ENCODE measurements around the gene KBTBD8. TPM values are rescaled to one million over a fixed set of nuclear protein-coding genes. Genes with fewer than 3 reads are reported as not detected.

Gene KBTBD8
- total RNA-seq, 4 donors from 2014 or later: 1.1 to 8.0 (median 1.6) TPM

- no peak for ATAC-seq
- in situ Hi-C loops (cut with MboI; ENCODE audit: low sequenced_read_pairs in 4 of 4): no loop called here
- no peaks in the 10 kb centered on the region for H3K36me3 ChIP-seq
- H3K9me3 ChIP-seq: no peaks in the 10 kb centered on the region
- intact Hi-C loops (cut with DNase I; ENCODE audit: low total_unique reads): no loop called here
- no peaks in the 10 kb centered on the region for H3K4me1 ChIP-seq
- H3K4me3 ChIP-seq: no peak overlapping the region
- no peak for TF ChIP-seq CTCF (IDR thresholded peaks at IDR 0.05 in 4 of 5, conservative IDR thresholded peaks at IDR 0.05 in 1 of 5)
- TF ChIP-seq POLR2A (IDR thresholded peaks at IDR 0.05): no peak
- DNase-seq: no peak
- H3K27ac ChIP-seq: no peak overlapping the region
- no peaks in the 10 kb centered on the region for H3K27me3 ChIP-seq
These were observed 15.0 kb upstream of the KBTBD8 start for GRCh38 chr3:66983101-66983500.

- ATAC-seq: no peak
- Histone ChIP-seq H3K36me3 (no peaks in the 10 kb centered on the region), H3K27me3 (no peaks in the 10 kb centered on the region), H3K27ac (no peak overlapping the region), H3K4me1 (no peaks in the 10 kb centered on the region), H3K9me3 (no peaks in the 10 kb centered on the region), H3K4me3 (no peak overlapping the region)
- in situ Hi-C loops (cut with MboI; ENCODE audit: low sequenced_read_pairs in 4 of 4) (no loop called here), intact Hi-C loops (cut with DNase I; ENCODE audit: low total_unique reads) (no loop called here)
- DNase-seq: no peak
- no peak for TF ChIP-seq CTCF (IDR thresholded peaks at IDR 0.05 in 4 of 5, conservative IDR thresholded peaks at IDR 0.05 in 1 of 5)
- TF ChIP-seq POLR2A (IDR thresholded peaks at IDR 0.05): no peak
These were observed 12.7 kb upstream of the KBTBD8 start for GRCh38 chr3:66985336-66985920.

DNA sequence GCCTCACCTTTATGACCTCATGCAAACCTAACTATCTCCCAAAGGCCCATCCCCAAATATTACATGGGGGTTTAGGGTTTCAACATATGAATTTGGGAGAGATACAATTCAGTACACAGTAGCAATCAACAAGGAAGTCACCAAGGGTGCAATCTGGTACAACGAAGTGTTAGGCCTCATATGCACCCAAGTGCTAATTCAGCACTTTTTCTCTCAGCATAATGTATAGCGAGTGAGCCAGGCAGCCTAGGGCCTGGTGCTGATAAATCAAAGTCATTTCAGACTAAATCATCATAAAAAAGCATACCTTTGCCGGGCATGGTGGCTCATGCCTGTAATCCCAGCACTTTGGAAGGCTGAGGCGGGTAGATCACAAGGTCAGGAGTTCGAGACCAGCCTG lies 11.7 kb upstream of the KBTBD8 start:
- intact Hi-C loops (cut with DNase I; ENCODE audit: low total_unique reads): no loop called here
- Histone ChIP-seq H3K9me3 (no peaks in the 10 kb centered on the region), H3K4me3 (no peak overlapping the region), H3K4me1 (no peaks in the 10 kb centered on the region), H3K27me3 (no peaks in the 10 kb centered on the region), H3K36me3 (no peaks in the 10 kb centered on the region), H3K27ac (no peak overlapping the region)
- in situ Hi-C loops (cut with MboI; ENCODE audit: low sequenced_read_pairs in 4 of 4): no loop called here
- DNase-seq (no peak), ATAC-seq (no peak)
- TF ChIP-seq POLR2A (IDR thresholded peaks at IDR 0.05) (no peak), CTCF (IDR thresholded peaks at IDR 0.05 in 4 of 5, conservative IDR thresholded peaks at IDR 0.05 in 1 of 5) (no peak)

DNA sequence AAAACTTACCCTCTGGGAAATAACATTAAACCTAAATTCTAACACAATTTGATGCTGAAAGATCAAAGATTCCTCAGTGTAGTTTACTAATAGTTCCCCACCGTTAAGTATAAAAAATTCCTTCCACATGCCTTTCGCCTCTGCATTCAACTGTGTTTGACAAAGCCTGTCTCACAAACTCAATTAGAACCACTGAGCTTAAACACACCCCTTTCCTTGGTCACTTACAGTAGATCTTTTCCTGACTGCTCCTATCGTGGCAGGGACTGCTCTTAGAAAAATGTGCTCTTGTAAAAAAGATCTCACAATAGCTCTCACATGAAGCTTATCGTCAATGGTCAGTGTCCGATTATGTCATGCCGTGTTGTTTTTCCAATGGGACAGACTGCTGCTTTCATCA lies 8.9 kb upstream of the KBTBD8 start:
- in situ Hi-C loops (cut with MboI; ENCODE audit: low sequenced_read_pairs in 4 of 4): no loop called here
- H3K36me3 ChIP-seq: no peaks in the 10 kb centered on the region
- intact Hi-C loops (cut with DNase I; ENCODE audit: low total_unique reads): no loop called here
- no peaks in the 10 kb centered on the region for H3K9me3 ChIP-seq
- H3K27me3 ChIP-seq: no peaks in the 10 kb centered on the region
- no peak overlapping the region for H3K27ac ChIP-seq
- no peaks in the 10 kb centered on the region for H3K4me1 ChIP-seq
- ATAC-seq (no peak), DNase-seq (no peak)
- H3K4me3 ChIP-seq: no peak overlapping the region
- no peak for TF ChIP-seq CTCF (IDR thresholded peaks at IDR 0.05 in 4 of 5, conservative IDR thresholded peaks at IDR 0.05 in 1 of 5)
- no peak for TF ChIP-seq POLR2A (IDR thresholded peaks at IDR 0.05)
